HL-60 (cell line): ENCODE measurements around the gene PEX11A.

Experiments used
- DNase-seq, 2 experiments: peaks; one replicate each; pipeline ENCODE4 v3.0.0-alpha.2; 2010 to 2020; ENCODE audit warnings: low read depth in 1 of 2, low spot score in 1 of 2
- H3K27ac ChIP-seq: fragments of 250-450 bp; sonication (Bioruptor Pico); replicated peaks from 2 replicates; pipeline ENCODE4 v1.5.1; 2020; ENCODE audit warnings: mild to moderate bottlenecking, moderate library complexity
- H3K27me3 ChIP-seq: fragments of 250-450 bp; sonication (Bioruptor Pico); 2 replicates; pipeline ENCODE4 v1.5.1; 2021; ENCODE audit warnings: mild to moderate bottlenecking, moderate library complexity; ENCODE audit not compliant: insufficient read depth, poor library complexity, severe bottlenecking
- H3K4me3 ChIP-seq: replicated peaks from 2 replicates; pipeline ENCODE4 v1.5.1; 2011; ENCODE audit warnings: mild to moderate bottlenecking, control low read depth, low read length; ENCODE audit not compliant: insufficient read depth
- CTCF ChIP-seq: IDR thresholded peaks from one replicate; pipeline ENCODE4 v1.5.1; 2011; ENCODE audit warnings: low read length, control low read depth, inconsistent platforms; ENCODE audit not compliant: insufficient read depth
- GABPA ChIP-seq: IDR thresholded peaks from 2 replicates; pipeline ENCODE4 v1.6.1; 2012; ENCODE audit warnings: low read depth
- POLR2AphosphoS5 ChIP-seq: IDR thresholded peaks from 2 replicates; pipeline ENCODE4 v1.6.1; 2012; ENCODE audit warnings: low read depth
- REST ChIP-seq: IDR thresholded peaks from 2 replicates; pipeline ENCODE4 v1.6.1; 2012; ENCODE audit warnings: low read depth; ENCODE audit not compliant: insufficient replicate concordance
- SPI1 ChIP-seq: IDR thresholded peaks from 2 replicates; pipeline ENCODE4 v1.6.1; 2012; ENCODE audit warnings: low read depth, mild to moderate bottlenecking, borderline replicate concordance

Gene PEX11A

GRCh38 chr15:89646416-89647141 lies 44.0 kb downstream of the PEX11A start:
- DNase-seq, result no peak
- H3K27ac ChIP-seq, result no peak overlapping the region
- no peak for TF ChIP-seq CTCF
- no peak for TF ChIP-seq REST
- no peak for TF ChIP-seq GABPA
- no peak for TF ChIP-seq SPI1
- no peak for TF ChIP-seq POLR2AphosphoS5
- no peak overlapping the region for H3K4me3 ChIP-seq
- H3K27me3 ChIP-seq, result no peaks in the 10 kb centered on the region

- TF ChIP-seq REST, result no peak
- TF ChIP-seq GABPA, result no peak
- TF ChIP-seq POLR2AphosphoS5, result no peak
- TF ChIP-seq CTCF, result no peak
- no peak for TF ChIP-seq SPI1
- no peak for DNase-seq
- no peak overlapping the region for H3K4me3 ChIP-seq
- H3K27ac ChIP-seq, result no peak overlapping the region
- H3K27me3 ChIP-seq, result no peaks in the 10 kb centered on the region
Measured at GRCh38 chr15:89645680-89646079, 44.9 kb downstream of the PEX11A start.

GRCh38 chr15:89642106-89642505 lies 48.4 kb downstream of the PEX11A start:
- Histone ChIP-seq H3K4me3 (no peak overlapping the region), H3K27me3 (no peaks in the 10 kb centered on the region), H3K27ac (no peak overlapping the region)
- DNase-seq, result no peak
- no peak for TF ChIP-seq POLR2AphosphoS5
- TF ChIP-seq CTCF, result no peak
- TF ChIP-seq SPI1, result no peak
- TF ChIP-seq GABPA, result no peak
- TF ChIP-seq REST, result no peak
